ENCODE measurements around the gene VIPR2. TPM values are rescaled to one million over a fixed set of nuclear protein-coding genes. Genes with fewer than 3 reads are reported as not detected.

Gene VIPR2
- total RNA-seq, 4 donors from 2014 or later, result 1.8 to 3.7 (median 2.7) TPM

DNA sequence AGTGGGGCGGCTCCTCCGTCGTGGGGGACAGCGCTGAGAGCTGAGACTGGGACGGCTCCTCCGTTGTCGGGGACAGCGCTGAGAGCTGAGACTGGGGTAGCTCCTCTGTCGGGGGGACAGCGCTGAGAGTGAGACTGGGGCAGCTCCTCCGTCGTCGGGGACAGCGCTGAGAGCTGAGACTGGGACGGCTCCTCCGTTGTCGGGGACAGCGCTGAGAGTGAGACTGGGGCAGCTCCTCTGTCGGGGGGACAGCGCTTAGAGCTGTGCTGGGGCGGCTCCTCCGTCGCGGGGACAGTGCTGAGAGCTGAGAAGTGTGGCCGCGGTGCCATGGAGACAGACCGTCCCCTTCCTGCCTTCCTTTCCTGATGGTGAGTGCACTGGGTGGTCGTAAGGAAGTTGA, 151.9 kb downstream of the VIPR2 start:
- TF ChIP-seq EP300 (IDR thresholded peaks at IDR 0.05; ENCODE audit: low read depth), result no peak
- intact Hi-C loops (cut with DNase I; ENCODE audit: low total_unique reads), result no loop called here
- H3K36me3 ChIP-seq, result no peaks in the 10 kb centered on the region

DNA sequence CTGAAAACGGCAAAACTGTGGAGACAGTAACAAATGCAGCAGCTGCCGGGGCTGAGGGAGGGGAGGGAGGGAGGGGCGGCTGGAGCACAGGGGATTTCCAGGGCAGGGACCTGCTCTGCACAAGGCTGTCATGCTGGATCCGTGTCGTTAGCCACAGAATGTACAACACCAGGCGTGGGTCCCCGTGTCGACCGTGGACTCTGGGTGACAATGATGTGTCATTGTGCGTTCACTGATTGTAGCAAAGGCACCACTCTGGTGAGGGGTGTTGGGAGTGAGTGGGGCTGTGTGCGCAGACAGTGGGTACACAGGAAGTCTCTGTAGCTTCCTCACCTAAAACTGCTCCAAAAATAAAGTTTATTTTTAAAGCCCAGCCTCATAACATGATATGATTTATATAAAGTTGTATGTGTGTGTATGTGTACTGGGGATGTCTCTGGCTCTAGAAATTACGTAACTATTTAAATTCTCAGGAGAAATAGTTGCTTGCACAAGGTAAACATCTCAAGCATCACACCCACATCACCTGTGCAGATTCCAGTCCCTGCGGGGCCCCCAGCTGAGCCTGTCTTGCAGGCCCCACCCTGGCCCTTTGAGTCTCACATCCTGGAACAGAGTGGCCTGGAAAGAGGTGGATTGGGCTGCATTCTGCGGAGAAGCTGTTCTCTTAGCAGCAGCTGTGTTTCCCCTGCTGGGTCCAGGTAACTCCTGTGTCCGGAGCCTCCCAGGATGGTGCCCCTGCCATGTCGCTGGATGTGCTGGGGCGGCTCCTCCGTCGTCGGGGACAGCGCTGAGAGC, 152.6 kb downstream of the VIPR2 start:
- 14 to 40% methylated on average over 2 to 21 of the region's 21 CpGs for WGBS, 2 donors (ENCODE audit: low coverage in 1 of 2)
- in situ Hi-C loops (cut with MboI; ENCODE audit: low pct_ligation_motif_present in 1 of 4, low pct_unique_long_range_greater_than_20kb in 1 of 4, low sequenced_read_pairs in 3 of 4), result no loop called here
- intact Hi-C loops (cut with DNase I; ENCODE audit: low total_unique reads), result no loop called here
- DNase-seq, result no peak
- Histone ChIP-seq H3K27me3 (peaks cover 69% of the 10 kb centered on the region), H3K4me1 (no peaks in the 10 kb centered on the region), H3K9me3 (no peaks in the 10 kb centered on the region), H3K4me3 (no peak overlapping the region), H3K36me3 (no peaks in the 10 kb centered on the region), H3K27ac (no peak overlapping the region)
- TF ChIP-seq POLR2AphosphoS5 (IDR thresholded peaks at IDR 0.05) (no peak), EP300 (IDR thresholded peaks at IDR 0.05; ENCODE audit: low read depth) (no peak), POLR2A (IDR thresholded peaks at IDR 0.05) (no peak)
- TF ChIP-seq, protein P1, sequence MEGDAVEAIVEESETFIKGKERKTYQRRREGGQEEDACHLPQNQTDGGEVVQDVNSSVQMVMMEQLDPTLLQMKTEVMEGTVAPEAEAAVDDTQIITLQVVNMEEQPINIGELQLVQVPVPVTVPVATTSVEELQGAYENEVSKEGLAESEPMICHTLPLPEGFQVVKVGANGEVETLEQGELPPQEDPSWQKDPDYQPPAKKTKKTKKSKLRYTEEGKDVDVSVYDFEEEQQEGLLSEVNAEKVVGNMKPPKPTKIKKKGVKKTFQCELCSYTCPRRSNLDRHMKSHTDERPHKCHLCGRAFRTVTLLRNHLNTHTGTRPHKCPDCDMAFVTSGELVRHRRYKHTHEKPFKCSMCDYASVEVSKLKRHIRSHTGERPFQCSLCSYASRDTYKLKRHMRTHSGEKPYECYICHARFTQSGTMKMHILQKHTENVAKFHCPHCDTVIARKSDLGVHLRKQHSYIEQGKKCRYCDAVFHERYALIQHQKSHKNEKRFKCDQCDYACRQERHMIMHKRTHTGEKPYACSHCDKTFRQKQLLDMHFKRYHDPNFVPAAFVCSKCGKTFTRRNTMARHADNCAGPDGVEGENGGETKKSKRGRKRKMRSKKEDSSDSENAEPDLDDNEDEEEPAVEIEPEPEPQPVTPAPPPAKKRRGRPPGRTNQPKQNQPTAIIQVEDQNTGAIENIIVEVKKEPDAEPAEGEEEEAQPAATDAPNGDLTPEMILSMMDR (IDR thresholded peaks at IDR 0.05), result no peak

More for the DNA sequence above, 151.9 kb downstream of the VIPR2 start:
- Histone ChIP-seq H3K27ac (no peak overlapping the region), H3K4me1 (no peaks in the 10 kb centered on the region), H3K4me3 (no peak overlapping the region), H3K9me3 (no peaks in the 10 kb centered on the region), H3K27me3 (peaks cover 76% of the 10 kb centered on the region)
- no peak for DNase-seq
- in situ Hi-C loops (cut with MboI; ENCODE audit: low pct_ligation_motif_present in 1 of 4, low pct_unique_long_range_greater_than_20kb in 1 of 4, low sequenced_read_pairs in 3 of 4), result no loop called here
- WGBS, 2 donors (ENCODE audit: low coverage in 1 of 2), result 34% methylated on average over 19 of the region's 28 CpGs; no CpG with 5 or more reads in 1 of the 2 donors

DNA sequence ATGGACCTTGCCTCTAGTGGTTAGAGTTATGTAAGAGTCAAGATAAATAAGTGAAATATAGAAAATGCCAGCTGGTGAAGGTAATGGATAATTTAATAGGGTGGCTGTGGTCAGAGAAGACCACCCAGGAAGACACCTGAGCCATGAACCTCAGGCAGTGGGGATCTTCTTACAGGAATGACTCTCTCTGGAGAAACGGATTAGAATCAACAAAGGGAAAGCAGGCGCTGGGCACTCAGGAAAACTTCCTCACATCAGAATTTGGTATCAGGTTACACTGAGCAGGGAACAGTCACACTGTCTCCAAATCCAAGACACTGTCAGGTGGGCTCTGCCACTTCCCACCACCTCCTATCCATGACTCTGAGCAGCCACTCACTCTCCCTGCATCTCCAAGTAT, 155.7 kb downstream of the VIPR2 start:
- Histone ChIP-seq H3K9me3 (peaks cover 2 to 5% of the 10 kb centered on the region in 2 donors), H3K4me3 (no peak overlapping the region), H3K4me1 (no peaks in the 10 kb centered on the region), H3K27ac (no peak overlapping the region), H3K36me3 (no peaks in the 10 kb centered on the region), H3K27me3 (peaks cover 41% of the 10 kb centered on the region)
- TF ChIP-seq POLR2A (IDR thresholded peaks at IDR 0.05), result no peak
- no peak for TF ChIP-seq EP300 (IDR thresholded peaks at IDR 0.05; ENCODE audit: low read depth)
- intact Hi-C loops (cut with DNase I; ENCODE audit: low total_unique reads) (no loop called here), in situ Hi-C loops (cut with MboI; ENCODE audit: low pct_ligation_motif_present in 1 of 4, low pct_unique_long_range_greater_than_20kb in 1 of 4, low sequenced_read_pairs in 3 of 4) (no loop called here)
- DNase-seq, result no peak
- 80% methylated on average over 2 of the region's 2 CpGs; no CpG with 5 or more reads in 1 of the 2 donors for WGBS, 2 donors (ENCODE audit: low coverage in 1 of 2)

DNA sequence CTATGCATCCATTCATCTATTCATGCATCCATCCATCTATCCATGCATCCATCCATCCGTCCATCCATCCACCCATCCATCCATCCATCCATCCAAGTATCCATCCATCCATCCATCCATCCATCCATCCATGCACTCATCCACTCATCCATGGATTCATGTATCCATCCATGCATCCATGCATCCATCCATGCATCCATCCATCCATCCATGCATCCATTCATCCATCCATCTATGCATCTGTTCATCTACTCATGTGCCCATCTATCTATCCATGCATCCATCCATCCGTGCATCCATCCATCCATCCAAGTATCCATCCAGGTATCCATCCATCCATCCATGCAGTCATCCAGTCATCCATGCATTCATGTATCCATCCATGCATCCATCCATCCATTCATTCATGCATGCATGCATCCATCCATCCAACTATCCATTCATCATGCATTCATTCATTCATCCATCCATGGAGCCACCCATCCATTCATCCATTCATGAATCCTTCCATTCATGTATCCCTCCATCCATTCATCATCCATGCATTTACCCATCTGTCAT, 156.3 kb downstream of the VIPR2 start:
- Histone ChIP-seq H3K27me3 (peaks cover 35% of the 10 kb centered on the region), H3K36me3 (no peaks in the 10 kb centered on the region), H3K9me3 (peaks cover 2 to 9% of the 10 kb centered on the region in 2 donors), H3K27ac (no peak overlapping the region), H3K4me1 (no peaks in the 10 kb centered on the region), H3K4me3 (no peak overlapping the region)
- 69 to 82% methylated on average over 2 of the region's 2 CpGs for WGBS, 2 donors (ENCODE audit: low coverage in 1 of 2)
- TF ChIP-seq POLR2A (IDR thresholded peaks at IDR 0.05), result no peak
- TF ChIP-seq, protein P1 (IDR thresholded peaks at IDR 0.05), result no peak
- TF ChIP-seq EP300 (IDR thresholded peaks at IDR 0.05; ENCODE audit: low read depth), result no peak
- no peak for TF ChIP-seq POLR2AphosphoS5 (IDR thresholded peaks at IDR 0.05)
- intact Hi-C loops (cut with DNase I; ENCODE audit: low total_unique reads) (no loop called here), in situ Hi-C loops (cut with MboI; ENCODE audit: low pct_ligation_motif_present in 1 of 4, low pct_unique_long_range_greater_than_20kb in 1 of 4, low sequenced_read_pairs in 3 of 4) (no loop called here)
- DNase-seq, result no peak

DNA sequence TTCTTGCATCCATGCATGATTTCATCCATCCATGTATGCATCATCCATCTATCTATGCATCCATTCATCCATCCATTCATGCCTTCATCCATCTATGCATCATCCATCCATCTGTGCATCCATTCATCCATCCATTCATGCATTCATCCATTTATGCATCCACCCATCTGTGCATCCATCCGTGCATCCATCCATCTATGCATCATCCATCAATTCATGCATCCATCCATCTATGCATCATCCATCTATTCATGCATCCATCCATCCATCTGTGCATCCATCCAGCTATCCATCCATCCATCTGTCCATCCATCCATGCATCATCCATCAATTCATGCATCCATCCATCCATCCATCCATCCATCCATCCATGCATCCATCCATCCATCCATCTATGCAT, 157.0 kb downstream of the VIPR2 start:
- Histone ChIP-seq H3K4me3 (no peak overlapping the region), H3K4me1 (no peaks in the 10 kb centered on the region), H3K9me3 (peaks cover 9 to 14% of the 10 kb centered on the region in 2 donors), H3K27ac (no peak overlapping the region), H3K36me3 (no peaks in the 10 kb centered on the region), H3K27me3 (peaks cover 28% of the 10 kb centered on the region)
- intact Hi-C loops (cut with DNase I; ENCODE audit: low total_unique reads) (no loop called here), in situ Hi-C loops (cut with MboI; ENCODE audit: low pct_ligation_motif_present in 1 of 4, low pct_unique_long_range_greater_than_20kb in 1 of 4, low sequenced_read_pairs in 3 of 4) (no loop called here)
- WGBS, 2 donors (ENCODE audit: low coverage in 1 of 2), result 31 to 69% methylated on average over 1 of the region's 1 CpG
- DNase-seq, result no peak
- TF ChIP-seq EP300 (IDR thresholded peaks at IDR 0.05; ENCODE audit: low read depth), result no peak
- TF ChIP-seq POLR2A (IDR thresholded peaks at IDR 0.05), result no peak
- TF ChIP-seq, protein P1 (IDR thresholded peaks at IDR 0.05), result no peak
- TF ChIP-seq POLR2AphosphoS5 (IDR thresholded peaks at IDR 0.05), result no peak
